Stimulated activated CD8-positive, alpha-beta memory T cell treated with anti-CD3 and anti-CD28 coated beads, Interleukin-2, amount 100 ng/mL, for 48 hours (primary cell): ENCODE results near the gene MYL4.
"Not testable (repeated sequence)": the region's sequence is repeated elsewhere in the genome, so short reads cannot be mapped to it uniquely, and the experiment has no call there.

Experiments used
- DNase-seq, 2 donors: peaks; one replicate each; pipeline ENCODE4 v3.0.0-alpha.2; 2020; ENCODE audit warnings: low read depth in 2 of 2

The MYL4 gene

GRCh38 chr17:47243737-47244598, 34.8 kb downstream of the MYL4 start:
- DNase-seq = no peak

GRCh38 chr17:47244697-47245096, 35.5 kb downstream of the MYL4 start:
- DNase-seq = no peak

DNA sequence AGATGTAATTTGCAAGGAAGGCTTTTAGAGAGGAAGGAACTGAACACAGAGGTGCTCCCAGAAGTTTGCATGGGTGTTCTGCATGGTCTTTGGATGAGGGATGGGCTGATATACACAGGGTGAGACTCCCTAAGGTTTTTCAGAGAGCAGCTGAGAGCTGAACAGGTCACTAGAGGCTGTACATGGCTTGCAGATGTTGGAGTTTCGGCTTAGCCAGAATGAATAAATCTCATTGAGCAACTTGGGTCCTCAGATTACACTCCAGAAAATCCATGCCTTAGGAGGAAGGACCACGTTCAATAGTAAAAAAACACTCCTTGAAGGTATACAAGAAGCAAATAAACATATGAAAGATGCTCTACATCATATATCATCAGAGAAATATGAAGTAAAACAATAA, 37.0 kb downstream of the MYL4 start:
- no peak for DNase-seq

GRCh38 chr17:47250855-47251254, 41.7 kb downstream of the MYL4 start:
- no peak for DNase-seq

DNA sequence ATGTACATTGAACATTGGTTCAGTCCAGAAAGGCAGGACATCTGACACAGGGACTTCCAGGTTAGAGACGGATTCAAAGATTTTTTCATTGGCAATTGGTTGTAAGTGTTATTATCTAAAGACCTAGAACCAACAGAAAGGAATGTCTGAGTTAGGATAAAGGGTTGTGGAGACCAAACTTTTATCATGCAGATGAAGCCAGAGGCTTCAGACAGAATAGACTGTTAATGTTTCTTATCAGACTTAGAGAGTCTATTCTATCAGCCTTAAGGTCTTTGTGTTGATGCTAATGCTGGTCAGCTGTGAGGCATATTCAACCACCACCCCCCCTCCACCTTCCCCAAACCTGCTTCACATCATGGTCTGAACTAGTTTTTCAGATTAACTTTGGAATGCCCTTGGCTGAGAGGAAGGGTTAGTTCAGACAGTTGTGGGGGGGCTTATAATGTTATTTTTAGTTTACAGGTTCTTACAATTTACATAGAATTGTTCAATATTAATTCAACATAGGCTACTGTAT, 42.3 kb downstream of the MYL4 start:
- DNase-seq = no peak

GRCh38 chr17:47252209-47252608, 43.1 kb downstream of the MYL4 start:
- no peak for DNase-seq

DNA sequence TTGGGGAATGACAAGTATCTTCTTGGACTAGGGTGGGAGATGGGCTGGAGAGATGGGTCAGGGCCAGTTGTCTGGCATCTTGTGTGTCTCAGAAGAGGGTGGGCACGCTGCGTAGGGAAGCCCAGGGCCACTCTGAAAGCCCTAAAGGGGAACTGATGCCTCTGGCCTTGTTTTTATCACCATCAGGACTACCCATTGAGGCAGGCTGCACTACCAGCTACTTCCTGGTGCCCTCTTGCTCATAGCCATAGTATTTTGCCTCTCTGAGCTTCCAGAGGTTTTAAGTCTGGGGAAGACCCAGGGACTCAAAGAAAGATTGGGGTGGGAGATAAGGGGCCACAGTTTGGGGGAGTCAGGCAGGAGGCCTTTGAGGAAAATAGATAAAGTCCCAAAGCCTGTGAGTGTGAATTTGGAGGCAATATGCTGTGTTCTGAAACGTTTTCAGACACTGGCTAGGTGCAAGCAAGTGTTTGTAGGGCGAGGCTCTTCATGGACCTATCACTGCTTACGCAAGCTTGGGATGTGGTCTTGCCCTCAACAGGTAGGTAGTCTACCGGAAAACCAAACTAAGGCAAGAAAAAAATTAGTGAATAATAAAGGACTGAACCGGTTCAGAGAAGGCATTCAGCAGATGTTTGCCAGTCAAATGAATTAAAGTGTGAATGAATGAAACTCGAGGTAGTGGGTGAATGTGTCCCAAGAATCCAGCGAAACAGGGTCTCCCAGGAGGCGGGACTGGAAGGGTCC, 43.8 kb downstream of the MYL4 start:
- no peak for DNase-seq

DNA sequence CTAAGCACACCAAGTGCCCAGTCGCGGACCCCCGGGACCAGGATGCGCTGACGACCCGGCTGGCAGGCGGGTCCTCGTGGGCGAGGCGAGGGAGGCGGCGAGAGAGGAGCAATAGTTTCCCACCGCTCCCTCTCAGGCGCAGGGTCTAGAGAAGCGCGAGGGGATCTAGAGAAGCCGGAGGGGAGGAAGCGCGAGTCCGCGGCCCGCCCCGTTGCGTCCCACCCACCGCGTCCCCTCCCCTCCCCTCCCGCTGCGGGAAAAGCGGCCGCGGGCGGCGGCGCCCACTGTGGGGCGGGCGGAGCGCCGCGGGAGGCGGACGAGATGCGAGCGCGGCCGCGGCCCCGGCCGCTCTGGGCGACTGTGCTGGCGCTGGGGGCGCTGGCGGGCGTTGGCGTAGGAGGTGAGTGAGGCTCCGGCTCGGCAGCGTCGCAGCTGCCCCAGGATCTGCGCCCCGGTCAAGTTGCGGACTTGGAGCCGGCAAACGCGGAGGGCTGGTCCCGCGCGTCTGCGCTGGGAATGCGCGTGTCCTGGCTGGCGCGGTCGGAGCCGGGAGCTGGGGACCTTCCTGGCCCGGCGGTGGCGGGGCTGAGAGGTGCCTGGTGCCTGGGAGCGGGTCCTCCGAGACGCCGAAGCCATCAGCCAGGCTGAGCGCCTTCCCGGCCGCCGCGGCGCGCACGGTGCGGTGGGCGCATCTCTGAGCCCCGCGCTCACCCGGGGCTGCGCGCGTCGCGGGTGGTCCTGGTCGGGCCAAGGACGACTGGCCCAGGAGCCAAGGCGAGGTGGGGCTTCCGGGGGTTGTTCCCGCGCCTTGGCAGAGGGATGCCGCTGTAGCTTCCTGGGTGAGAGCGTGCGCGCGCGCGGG, 44.6 kb downstream of the MYL4 start, which contains the start of gene ITGB3:
ITGB3 (plus strand) TSS at position 287 of the 862 bp plus-strand sequence; CDS start at position 322, 35 bp downstream.
- DNase-seq = peak; percentile 54 to 59

- no peak for DNase-seq
Measured at GRCh38 chr17:47254403-47254943, 45.3 kb downstream of the MYL4 start.

GRCh38 chr17:47257651-47258339, 48.6 kb downstream of the MYL4 start:
- DNase-seq = no peak

- no peak for DNase-seq
Measured at GRCh38 chr17:47262586-47262985, 53.4 kb downstream of the MYL4 start.

DNA sequence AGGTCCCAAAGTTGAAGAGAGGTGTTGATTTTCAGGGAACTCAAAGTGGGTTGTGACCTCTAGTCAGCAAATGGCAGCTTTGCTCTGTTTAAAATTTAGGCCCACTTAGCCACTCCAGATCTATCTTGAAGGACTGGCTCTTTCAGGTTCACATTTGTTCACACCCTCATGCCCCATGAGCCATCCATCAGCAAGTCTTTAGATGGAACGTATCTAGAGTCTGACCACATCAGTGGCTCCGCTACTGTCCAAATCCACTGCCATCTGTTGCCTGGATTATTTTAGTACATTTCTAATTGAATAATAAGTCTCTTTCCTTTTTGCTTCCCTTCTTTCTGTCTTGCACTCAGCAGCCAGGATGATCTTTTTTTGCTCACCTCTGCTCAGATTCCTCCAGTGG, 55.0 kb downstream of the MYL4 start:
- no peak for DNase-seq

- DNase-seq = no peak
Measured at GRCh38 chr17:47265983-47266541, 56.9 kb downstream of the MYL4 start.

DNA sequence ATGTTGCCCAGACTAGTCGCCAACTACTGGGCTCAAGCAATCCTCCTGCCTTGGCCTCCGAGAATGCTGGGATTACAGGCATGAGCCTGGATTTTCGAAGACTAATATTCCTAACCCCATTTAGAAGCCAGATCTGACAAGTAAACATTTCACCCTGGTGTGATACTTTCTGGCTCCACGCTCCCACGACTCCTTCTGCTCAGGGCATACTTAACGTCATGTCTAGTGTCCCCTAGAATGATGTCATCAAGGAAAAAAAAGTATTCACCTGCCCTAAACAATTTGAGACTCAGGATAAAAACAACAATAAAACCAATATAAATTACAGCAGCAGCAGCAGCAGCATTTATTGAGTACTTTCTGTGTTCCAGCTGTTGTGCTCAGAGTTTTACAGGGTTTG, 57.6 kb downstream of the MYL4 start:
- no peak for DNase-seq

DNA sequence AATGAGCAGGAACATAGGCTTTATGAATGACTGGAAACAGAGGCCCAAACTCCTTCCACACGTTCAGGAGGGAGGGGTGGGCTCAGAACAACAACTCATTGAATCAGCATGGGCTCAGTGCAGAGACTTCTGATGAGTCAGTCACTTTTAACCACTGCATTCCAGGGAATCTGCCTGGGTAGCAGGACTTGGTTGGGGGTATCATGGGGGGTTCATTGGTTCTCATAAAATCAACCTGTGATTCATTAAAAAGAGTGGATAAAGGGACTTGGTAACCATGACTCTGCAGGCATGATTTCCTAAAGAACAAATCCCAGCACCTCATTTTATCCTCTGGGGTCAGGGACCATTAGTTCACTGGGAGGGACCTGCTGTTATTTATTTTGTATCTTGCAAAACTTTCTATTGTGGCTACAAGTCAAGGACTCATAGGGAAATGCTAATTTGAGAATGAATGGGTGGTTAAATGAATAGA, 58.2 kb downstream of the MYL4 start:
- DNase-seq = no peak

DNA sequence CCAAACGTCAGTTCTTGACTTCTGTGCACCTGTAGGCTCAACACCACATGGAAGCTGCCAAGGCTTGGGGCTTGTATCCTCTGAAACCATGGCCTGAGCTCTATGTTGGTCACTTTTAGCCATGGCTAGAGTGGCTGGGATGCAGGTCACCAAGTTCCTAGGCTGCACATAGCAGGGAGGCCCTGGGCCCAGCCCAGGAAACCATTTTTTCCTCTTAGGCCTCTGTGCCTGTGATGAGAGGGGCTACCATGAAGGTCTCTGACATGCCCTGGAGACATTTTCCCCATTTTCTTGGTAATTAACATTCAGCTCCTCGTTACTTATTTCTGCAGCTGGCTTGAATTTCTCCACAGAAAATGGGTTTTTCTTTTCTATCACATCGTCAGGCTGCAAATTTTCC, 59.8 kb downstream of the MYL4 start:
- DNase-seq = not testable (repeated sequence)

GRCh38 chr17:47269561-47270280, 60.6 kb downstream of the MYL4 start:
- not testable (repeated sequence) for DNase-seq

DNA sequence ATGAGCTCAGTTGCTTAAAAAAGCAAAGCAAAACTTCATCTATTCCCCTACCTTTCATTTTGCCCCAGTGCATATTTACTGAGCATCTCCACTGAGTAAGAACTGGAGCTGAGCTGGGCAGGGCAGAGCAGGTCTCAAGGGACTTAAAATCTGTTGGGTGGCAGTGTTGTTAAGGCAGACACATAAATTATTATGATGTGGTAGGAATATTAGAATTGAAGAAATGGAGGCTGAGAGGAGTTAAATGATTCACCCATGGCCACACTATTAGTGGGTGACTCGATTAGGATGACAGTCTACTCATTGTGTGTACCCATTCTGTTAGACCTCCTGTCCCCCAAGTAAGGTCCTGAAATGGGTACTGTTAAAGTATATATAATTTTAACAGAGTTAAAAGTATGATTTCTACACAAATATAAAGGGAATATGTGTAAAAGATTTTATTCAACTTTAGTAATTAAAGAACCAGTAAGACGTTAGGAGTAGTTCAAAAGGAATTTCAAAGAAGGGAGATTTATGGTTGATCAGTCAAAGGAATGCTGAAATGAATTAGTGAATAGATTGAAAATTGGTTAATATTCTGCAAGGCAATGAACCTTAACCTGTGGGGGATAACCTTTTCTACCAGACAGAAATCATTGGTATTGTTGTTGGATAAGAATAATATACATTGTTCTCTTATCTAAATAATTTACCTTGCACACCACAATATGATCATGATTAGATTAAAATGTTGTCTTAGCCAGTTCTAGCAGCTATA, 62.0 kb downstream of the MYL4 start:
- no peak for DNase-seq

DNA sequence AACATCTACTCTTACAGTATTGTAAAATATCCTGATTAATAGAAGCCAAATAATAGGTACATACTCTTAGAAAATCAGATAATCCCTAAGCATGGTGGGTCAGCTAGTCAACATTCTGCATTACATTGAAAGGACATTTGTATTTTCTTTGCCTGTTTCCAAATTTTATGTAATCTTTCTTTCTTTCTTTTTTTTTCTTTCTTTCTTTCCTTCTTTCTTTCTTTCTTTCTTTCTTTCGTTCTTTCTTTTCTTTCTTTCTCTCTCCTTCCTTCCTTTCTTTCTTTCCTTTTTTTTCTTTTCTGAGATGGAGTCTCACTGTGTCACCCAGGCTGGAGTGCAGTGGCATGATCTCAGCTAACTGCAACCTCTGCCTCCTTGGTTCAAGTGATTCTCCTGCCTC, 63.3 kb downstream of the MYL4 start:
- DNase-seq = no peak
